SK-N-SH (cell line): ENCODE results near the gene DLX5. TPM values are rescaled to one million over a fixed set of nuclear protein-coding genes. Genes with fewer than 3 reads are reported as not detected.

Source experiments
- CTCF ChIA-PET: fragments of 300-600, 350-600 bp; formaldehyde crosslinking; extraction: SDS; loops from one replicate; lab custom pipeline; 2021; lab: Yijun Ruan, JAX
- POLR2A ChIA-PET: fragments of 350-600 bp; sonication (Branson Sonifier 250); formaldehyde crosslinking; extraction: SDS; loops from one replicate; lab custom pipeline; 2020; ENCODE audit warnings: antibody characterized with exemption, inconsistent platforms; lab: Yijun Ruan, JAX
- DNase-seq: peaks from one replicate; pipeline ENCODE4 v3.0.0; 2012
- H2AFZ ChIP-seq: fragments of 200-600 bp; sonication (generic); 2 replicates; pipeline ENCODE4 v1.8.1; 2016; ENCODE audit warnings: antibody characterized with exemption, mild to moderate bottlenecking, low read depth
- H3F3A ChIP-seq: fragments of 200-600 bp; sonication (generic); replicated peaks from 2 replicates; pipeline ENCODE3; 2016; ENCODE audit warnings: antibody characterized with exemption, mild to moderate bottlenecking; ENCODE audit not compliant: insufficient read depth
- H3K27ac ChIP-seq, 2 experiments: fragments of 200-500 bp in 1 of 2; fragments of 200-600 bp in 1 of 2; sonication (Bioruptor generic) in 1 of 2; sonication (generic), shearing (Covaris generic) in 1 of 2; 2 replicates each; pipeline versions ENCODE4 v1.5.1 to v1.6.1; 2014 to 2016; ENCODE audit warnings: low read depth in 2 of 2, inconsistent platforms in 1 of 2, low read length in 1 of 2, mild to moderate bottlenecking in 1 of 2, mixed read lengths in 1 of 2
- H3K27me3 ChIP-seq: fragments of 200-600 bp; sonication (generic), shearing (Covaris generic); 2 replicates; pipeline ENCODE4 v1.6.1; 2016; ENCODE audit warnings: mixed run types; ENCODE audit not compliant: insufficient read depth
- H3K36me3 ChIP-seq, 2 experiments: fragments of 200-500 bp in 1 of 2; fragments of 200-600 bp in 1 of 2; sonication (Bioruptor generic) in 1 of 2; sonication (generic) in 1 of 2; replicated peaks in 1 of 2; 2 replicates each; pipeline versions ENCODE3 to v1.5.1; 2014 to 2016; ENCODE audit warnings: low read length in 1 of 2, mild to moderate bottlenecking in 1 of 2; ENCODE audit not compliant: insufficient read depth in 2 of 2, control insufficient read depth in 1 of 2
- H3K4me1 ChIP-seq, 2 experiments: fragments of 200-500 bp in 1 of 2; fragments of 200-600 bp in 1 of 2; sonication (Bioruptor generic) in 1 of 2; sonication (generic), shearing (Covaris generic) in 1 of 2; 2 replicates each; pipeline versions ENCODE4 v1.5.1 to v1.6.1; 2014 to 2016; ENCODE audit warnings: low read depth in 1 of 2, low read length in 1 of 2, mixed run types in 1 of 2; ENCODE audit not compliant: insufficient read depth in 2 of 2, control insufficient read depth in 1 of 2
- H3K4me2 ChIP-seq: fragments of 200-600 bp; sonication (generic), shearing (Covaris generic); 2 replicates; pipeline ENCODE4 v1.6.1; 2017; ENCODE audit warnings: mixed run types
- H3K4me3 ChIP-seq, 2 experiments: fragments of 200-500 bp in 1 of 2; fragments of 200-600 bp in 1 of 2; sonication (Bioruptor generic) in 1 of 2; sonication (generic), shearing (Covaris generic) in 1 of 2; 2 replicates each; pipeline versions ENCODE4 v1.5.1 to v1.8.1; 2014 to 2016; ENCODE audit warnings: low read depth in 2 of 2, inconsistent platforms in 1 of 2, low read length in 1 of 2, mild to moderate bottlenecking in 1 of 2, mixed read lengths in 1 of 2, moderate library complexity in 1 of 2
- H3K79me2 ChIP-seq: fragments of 200-600 bp; sonication (generic); 2 replicates; pipeline ENCODE4 v1.8.1; 2017; ENCODE audit warnings: mild to moderate bottlenecking; ENCODE audit not compliant: insufficient read depth
- H3K9ac ChIP-seq: fragments of 200-600 bp; sonication (generic); 2 replicates; pipeline ENCODE4 v1.6.1; 2017; ENCODE audit warnings: mixed run types
- H3K9me2 ChIP-seq: fragments of 200-600 bp; sonication (generic); 2 replicates; pipeline ENCODE4 v1.6.1; 2017; ENCODE audit warnings: mixed run types
- H3K9me3 ChIP-seq: fragments of 200-600 bp; sonication (generic); 2 replicates; pipeline ENCODE4 v1.6.1; 2017; ENCODE audit warnings: mixed run types, mild to moderate bottlenecking, moderate library complexity
- H4K20me1 ChIP-seq: fragments of 200-600 bp; sonication (generic); 2 replicates; pipeline ENCODE4 v1.6.1; 2017; ENCODE audit warnings: mild to moderate bottlenecking, mixed run types; ENCODE audit not compliant: insufficient read depth
- ELF1 ChIP-seq: IDR thresholded peaks from 2 replicates; pipeline ENCODE4 v1.4.0; 2012
- EP300 ChIP-seq, 2 experiments: IDR thresholded peaks; 2 replicates each; pipeline versions ENCODE4 v1.4.0 to v1.6.1; 2012; ENCODE audit warnings: borderline replicate concordance in 1 of 2, low read depth in 1 of 2, low read length in 1 of 2
- MEF2A ChIP-seq: IDR thresholded peaks from 2 replicates; pipeline ENCODE4 v1.4.0; 2012; ENCODE audit warnings: low read depth, borderline replicate concordance
- POLR2AphosphoS5 ChIP-seq: IDR thresholded peaks from 2 replicates; pipeline ENCODE4 v1.6.1; 2012; ENCODE audit warnings: low read depth, low read length
- RAD21 ChIP-seq: IDR thresholded peaks from 2 replicates; pipeline ENCODE4 v1.6.1; 2012; ENCODE audit warnings: mild to moderate bottlenecking, low read length
- SMC3 ChIP-seq: IDR thresholded peaks from 2 replicates; pipeline ENCODE4 v1.6.1; 2012; ENCODE audit warnings: low read depth, low read length, improper control_type of control experiment
- TAF1 ChIP-seq: IDR thresholded peaks from 2 replicates; pipeline ENCODE4 v1.6.1; 2012; ENCODE audit warnings: low read depth, mild to moderate bottlenecking, low read length, moderate library complexity, borderline replicate concordance
- YY1 ChIP-seq: IDR thresholded peaks from 2 replicates; pipeline ENCODE4 v1.4.0; 2012; ENCODE audit warnings: low read depth, mild to moderate bottlenecking
- WGBS: methylation state at CpG from one replicate; pipeline ENCODE4 v1.1.6; 2017; ENCODE audit warnings: low lambda C conversion rate; 5-methylcytosine and 5-hydroxymethylcytosine counted together
- polyA plus RNA-seq, 3 experiments: library from polyadenylated mRNA; depleted of rRNA; stranded (reverse); fragments of >200 nt; gene quantifications; 2 replicates each; pipeline ENCODE4 v1.2.3, GENCODE V29; 2012
- TF ChIP-seq, protein P1 (sequence below): IDR thresholded peaks from 2 replicates; pipeline ENCODE4 v1.4.0; 2012; ENCODE audit warnings: low read depth, borderline replicate concordance
- TF ChIP-seq, protein P2 (sequence below): IDR thresholded peaks from 2 replicates; pipeline ENCODE4 v1.4.0; 2012; ENCODE audit warnings: low read depth
- TF ChIP-seq, protein P3 (sequence below): fragments of 200-600 bp; sonication (generic); IDR thresholded peaks from 2 replicates; pipeline ENCODE4 v1.6.1; 2017; ENCODE audit warnings: antibody characterized with exemption, mild to moderate bottlenecking, moderate library complexity
- TF ChIP-seq, protein P4 (sequence below): IDR thresholded peaks from 2 replicates; pipeline ENCODE4 v1.4.0; 2012; ENCODE audit warnings: low read depth, borderline replicate concordance

Gene DLX5
- polyA plus RNA-seq, 1 of the 3 experiments (the other 2 are of a cell fraction): not detected

DNA sequence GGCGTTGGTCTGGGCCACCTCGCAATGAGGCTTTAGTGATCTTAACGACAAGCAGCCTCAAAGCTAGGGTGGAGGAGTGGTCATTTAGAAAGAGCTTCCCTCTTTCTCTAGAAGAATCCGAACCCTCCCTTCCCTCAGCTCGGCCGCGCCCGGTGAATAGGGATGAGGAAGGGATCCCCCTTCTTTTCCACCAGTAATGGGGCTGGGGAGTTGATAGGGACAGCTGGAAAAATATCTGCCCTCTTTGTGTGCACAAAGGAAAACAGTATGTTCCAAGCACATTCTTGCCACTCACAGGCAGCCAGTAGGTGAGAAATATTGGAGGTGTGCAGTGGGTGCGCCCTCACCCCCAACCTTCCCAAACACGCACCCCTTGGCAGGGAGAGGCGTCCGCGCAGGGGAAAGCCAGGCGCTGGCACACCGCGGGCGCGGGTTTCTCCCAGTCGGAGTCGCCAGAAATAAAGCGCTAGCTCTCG, 6.5 kb downstream of the DLX5 start:
- no peak for TF ChIP-seq ELF1
- TF ChIP-seq, protein P1, sequence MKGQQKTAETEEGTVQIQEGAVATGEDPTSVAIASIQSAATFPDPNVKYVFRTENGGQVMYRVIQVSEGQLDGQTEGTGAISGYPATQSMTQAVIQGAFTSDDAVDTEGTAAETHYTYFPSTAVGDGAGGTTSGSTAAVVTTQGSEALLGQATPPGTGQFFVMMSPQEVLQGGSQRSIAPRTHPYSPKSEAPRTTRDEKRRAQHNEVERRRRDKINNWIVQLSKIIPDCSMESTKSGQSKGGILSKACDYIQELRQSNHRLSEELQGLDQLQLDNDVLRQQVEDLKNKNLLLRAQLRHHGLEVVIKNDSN: no peak
- no peak for TF ChIP-seq MEF2A
- TF ChIP-seq YY1: no peak
- TF ChIP-seq, protein P2, sequence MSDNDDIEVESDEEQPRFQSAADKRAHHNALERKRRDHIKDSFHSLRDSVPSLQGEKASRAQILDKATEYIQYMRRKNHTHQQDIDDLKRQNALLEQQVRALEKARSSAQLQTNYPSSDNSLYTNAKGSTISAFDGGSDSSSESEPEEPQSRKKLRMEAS: no peak
- TF ChIP-seq TAF1: no peak
- TF ChIP-seq, protein P3, sequence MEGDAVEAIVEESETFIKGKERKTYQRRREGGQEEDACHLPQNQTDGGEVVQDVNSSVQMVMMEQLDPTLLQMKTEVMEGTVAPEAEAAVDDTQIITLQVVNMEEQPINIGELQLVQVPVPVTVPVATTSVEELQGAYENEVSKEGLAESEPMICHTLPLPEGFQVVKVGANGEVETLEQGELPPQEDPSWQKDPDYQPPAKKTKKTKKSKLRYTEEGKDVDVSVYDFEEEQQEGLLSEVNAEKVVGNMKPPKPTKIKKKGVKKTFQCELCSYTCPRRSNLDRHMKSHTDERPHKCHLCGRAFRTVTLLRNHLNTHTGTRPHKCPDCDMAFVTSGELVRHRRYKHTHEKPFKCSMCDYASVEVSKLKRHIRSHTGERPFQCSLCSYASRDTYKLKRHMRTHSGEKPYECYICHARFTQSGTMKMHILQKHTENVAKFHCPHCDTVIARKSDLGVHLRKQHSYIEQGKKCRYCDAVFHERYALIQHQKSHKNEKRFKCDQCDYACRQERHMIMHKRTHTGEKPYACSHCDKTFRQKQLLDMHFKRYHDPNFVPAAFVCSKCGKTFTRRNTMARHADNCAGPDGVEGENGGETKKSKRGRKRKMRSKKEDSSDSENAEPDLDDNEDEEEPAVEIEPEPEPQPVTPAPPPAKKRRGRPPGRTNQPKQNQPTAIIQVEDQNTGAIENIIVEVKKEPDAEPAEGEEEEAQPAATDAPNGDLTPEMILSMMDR: no peak
- TF ChIP-seq, protein P4, sequence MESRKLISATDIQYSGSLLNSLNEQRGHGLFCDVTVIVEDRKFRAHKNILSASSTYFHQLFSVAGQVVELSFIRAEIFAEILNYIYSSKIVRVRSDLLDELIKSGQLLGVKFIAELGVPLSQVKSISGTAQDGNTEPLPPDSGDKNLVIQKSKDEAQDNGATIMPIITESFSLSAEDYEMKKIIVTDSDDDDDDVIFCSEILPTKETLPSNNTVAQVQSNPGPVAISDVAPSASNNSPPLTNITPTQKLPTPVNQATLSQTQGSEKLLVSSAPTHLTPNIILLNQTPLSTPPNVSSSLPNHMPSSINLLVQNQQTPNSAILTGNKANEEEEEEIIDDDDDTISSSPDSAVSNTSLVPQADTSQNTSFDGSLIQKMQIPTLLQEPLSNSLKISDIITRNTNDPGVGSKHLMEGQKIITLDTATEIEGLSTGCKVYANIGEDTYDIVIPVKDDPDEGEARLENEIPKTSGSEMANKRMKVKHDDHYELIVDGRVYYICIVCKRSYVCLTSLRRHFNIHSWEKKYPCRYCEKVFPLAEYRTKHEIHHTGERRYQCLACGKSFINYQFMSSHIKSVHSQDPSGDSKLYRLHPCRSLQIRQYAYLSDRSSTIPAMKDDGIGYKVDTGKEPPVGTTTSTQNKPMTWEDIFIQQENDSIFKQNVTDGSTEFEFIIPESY: no peak
- no peak for TF ChIP-seq RAD21
- TF ChIP-seq SMC3: no peak
- no peak for TF ChIP-seq POLR2AphosphoS5
- TF ChIP-seq EP300 (IDR thresholded peaks at IDR 0.05; ENCODE audit: borderline replicate concordance in 1 of 2, low read depth in 1 of 2, low read length in 1 of 2): no peak
- no peak for DNase-seq
- CTCF ChIA-PET: interaction anchor here (0.9 to 6.3 kb wide), 5 partner anchors 8 to 1101 kb away, joined by 3 to 78 read pairs (median 23); partner anchors contain the start of genes DLX5 and DLX6

More for the DNA sequence above, 6.5 kb downstream of the DLX5 start:
- Histone ChIP-seq H3K36me3 (no peaks in the 10 kb centered on the region), H3K4me3 (no peak overlapping the region), H3K9me2 (no peaks in the 10 kb centered on the region), H4K20me1 (no peaks in the 10 kb centered on the region), H3K79me2 (no peaks in the 10 kb centered on the region), H3K4me1 (peaks cover 0 to 8% of the 10 kb centered on the region in 2 experiments; a peak in 3 of 4 replicates), H3K27ac (no peak overlapping the region), H3K4me2 (no peak overlapping the region), H3K27me3 (peaks cover 23% of the 10 kb centered on the region), H3K9ac (no peak overlapping the region), H2AFZ (no peak overlapping the region), H3F3A (no peaks in the 10 kb centered on the region), H3K9me3 (no peaks in the 10 kb centered on the region)
- 76% methylated on average over 22 of the region's 22 CpGs for WGBS
- POLR2A ChIA-PET: interaction anchor here (2.2 kb wide), 1 partner anchor 12 kb away, joined by 19 read pairs; the partner anchor contains the start of gene DLX6
